Measurements from ENCODE around the gene ACVRL1.
A peak's percentile ranks its signal among the peaks of the same experiment; 100 is the strongest.
"Not testable (repeated sequence)": the region's sequence is repeated elsewhere in the genome, so short reads cannot be mapped to it uniquely, and the experiment has no call there.

The ACVRL1 gene

GRCh38 chr12:51874486-51874885 lies 32.8 kb upstream of the ACVRL1 start:
- DNase-seq (ENCODE audit: low read depth): no peak

GRCh38 chr12:51879102-51879501 lies 28.2 kb upstream of the ACVRL1 start:
- no peak for DNase-seq (ENCODE audit: low read depth)

- DNase-seq (ENCODE audit: low read depth): no peak
Observed at GRCh38 chr12:51883295-51883694, 24.0 kb upstream of the ACVRL1 start.

- DNase-seq (ENCODE audit: low read depth): no peak
Observed at GRCh38 chr12:51883998-51884675, 23.2 kb upstream of the ACVRL1 start.

GRCh38 chr12:51884676-51885229 lies 22.6 kb upstream of the ACVRL1 start:
- no peak for DNase-seq (ENCODE audit: low read depth)

- not testable (repeated sequence) for DNase-seq (ENCODE audit: low read depth)
Observed at GRCh38 chr12:51885294-51886020, 21.8 kb upstream of the ACVRL1 start.

GRCh38 chr12:51886021-51886710 lies 21.1 kb upstream of the ACVRL1 start:
- DNase-seq (ENCODE audit: low read depth): peak; percentile 89

- DNase-seq (ENCODE audit: low read depth): no peak
Observed at GRCh38 chr12:51887476-51888315, 19.6 kb upstream of the ACVRL1 start, which contains the start of gene ANKRD33. ANKRD33 (plus strand) TSS chr12:51888103; CDS start chr12:51888187, 84 bp downstream.

- DNase-seq (ENCODE audit: low read depth): no peak
Observed at GRCh38 chr12:51888316-51889215, 18.7 kb upstream of the ACVRL1 start.

GRCh38 chr12:51889216-51890132 lies 17.8 kb upstream of the ACVRL1 start:
- DNase-seq (ENCODE audit: low read depth): no peak

GRCh38 chr12:51890133-51890464 lies 17.2 kb upstream of the ACVRL1 start:
- DNase-seq (ENCODE audit: low read depth): no peak

- DNase-seq (ENCODE audit: low read depth): no peak
Observed at GRCh38 chr12:51890511-51891171, 16.7 kb upstream of the ACVRL1 start.

GRCh38 chr12:51891843-51892242 lies 15.5 kb upstream of the ACVRL1 start:
- DNase-seq (ENCODE audit: low read depth): no peak

- no peak for DNase-seq (ENCODE audit: low read depth)
Observed at GRCh38 chr12:51893786-51894185, 13.5 kb upstream of the ACVRL1 start.

- no peak for DNase-seq (ENCODE audit: low read depth)
Observed at GRCh38 chr12:51895378-51896135, 11.7 kb upstream of the ACVRL1 start.

GRCh38 chr12:51896236-51896635 lies 11.1 kb upstream of the ACVRL1 start:
- DNase-seq (ENCODE audit: low read depth): no peak

GRCh38 chr12:51897181-51897580 lies 10.1 kb upstream of the ACVRL1 start:
- DNase-seq (ENCODE audit: low read depth): no peak

- no peak for DNase-seq (ENCODE audit: low read depth)
Observed at GRCh38 chr12:51898506-51898905, 8.8 kb upstream of the ACVRL1 start.
